GM23338 (cell line): ENCODE results near the gene PSMB5.

Experiments used
- CREB1 ChIP-seq: fragments of 250-450 bp; sonication (Bioruptor Pico); IDR thresholded peaks from 2 replicates; pipeline ENCODE4 v1.5.0; 2020; ENCODE audit warnings: low read depth, mild to moderate bottlenecking, moderate library complexity
- ETS1 ChIP-seq: IDR thresholded peaks from 2 replicates; pipeline ENCODE4 v1.6.1; 2016; ENCODE audit warnings: antibody characterized with exemption
- EZH2 ChIP-seq: fragments of 200-600 bp; sonication (generic); IDR thresholded peaks from one replicate; pipeline ENCODE4 v1.8.0; 2017; ENCODE audit warnings: antibody characterized with exemption, mild to moderate bottlenecking, low read depth; ENCODE audit not compliant: unreplicated experiment
- EZH2phosphoT487 ChIP-seq: fragments of 200-600 bp; sonication (generic); IDR thresholded peaks from one replicate; pipeline ENCODE4 v1.8.1; 2018; ENCODE audit warnings: antibody characterized with exemption; ENCODE audit not compliant: unreplicated experiment
- JUNB ChIP-seq: IDR thresholded peaks from one replicate; pipeline ENCODE4 v1.6.1; 2016; ENCODE audit warnings: antibody characterized with exemption; ENCODE audit not compliant: unreplicated experiment
- NANOG ChIP-seq: IDR thresholded peaks from 2 replicates; pipeline ENCODE4 v1.6.1; 2016; ENCODE audit warnings: antibody characterized with exemption, borderline replicate concordance
- POLR2AphosphoS5 ChIP-seq: IDR thresholded peaks from 2 replicates; pipeline ENCODE4 v1.6.1; 2016; ENCODE audit warnings: antibody characterized with exemption, low read depth
- STAT1 ChIP-seq: IDR thresholded peaks from one replicate; pipeline ENCODE4 v1.6.1; 2016; ENCODE audit warnings: antibody characterized with exemption; ENCODE audit not compliant: unreplicated experiment
- ZNF114 ChIP-seq: fragments of 250-450 bp; sonication (Bioruptor Pico); IDR thresholded peaks from 2 replicates; pipeline ENCODE4 v1.5.0; 2020; ENCODE audit warnings: mild to moderate bottlenecking, moderate library complexity
- ZNF331 ChIP-seq: fragments of 250-450 bp; sonication (Bioruptor Pico); IDR thresholded peaks from 2 replicates; pipeline ENCODE4 v1.5.0; 2020; ENCODE audit warnings: low read depth, mild to moderate bottlenecking, moderate library complexity
- TF ChIP-seq, protein P1 (sequence below), 2 experiments: fragments of 200-600 bp in 1 of 2; sonication (generic) in 1 of 2; conservative IDR thresholded peaks; 2 replicates each; pipeline versions ENCODE4 v1.5.1 to v1.6.1; 2016 to 2017; ENCODE audit warnings: antibody characterized with exemption in 2 of 2, low read depth in 2 of 2, mild to moderate bottlenecking in 2 of 2, moderate library complexity in 1 of 2
- TF ChIP-seq, protein P2 (sequence below): IDR thresholded peaks from one replicate; pipeline ENCODE4 v1.6.1; 2018; ENCODE audit warnings: antibody characterized with exemption; ENCODE audit not compliant: unreplicated experiment

GRCh38 chr14:22978487-22978837, 56.2 kb downstream of the PSMB5 start:
- TF ChIP-seq POLR2AphosphoS5 (no peak), EZH2phosphoT487 (no peak), EZH2 (no peak), STAT1 (no peak), CREB1 (no peak), ZNF331 (CRISPR knock-in tag) (no peak), JUNB (no peak), NANOG (no peak), ETS1 (no peak), ZNF114 (CRISPR knock-in tag) (no peak)
- TF ChIP-seq, protein P1, sequence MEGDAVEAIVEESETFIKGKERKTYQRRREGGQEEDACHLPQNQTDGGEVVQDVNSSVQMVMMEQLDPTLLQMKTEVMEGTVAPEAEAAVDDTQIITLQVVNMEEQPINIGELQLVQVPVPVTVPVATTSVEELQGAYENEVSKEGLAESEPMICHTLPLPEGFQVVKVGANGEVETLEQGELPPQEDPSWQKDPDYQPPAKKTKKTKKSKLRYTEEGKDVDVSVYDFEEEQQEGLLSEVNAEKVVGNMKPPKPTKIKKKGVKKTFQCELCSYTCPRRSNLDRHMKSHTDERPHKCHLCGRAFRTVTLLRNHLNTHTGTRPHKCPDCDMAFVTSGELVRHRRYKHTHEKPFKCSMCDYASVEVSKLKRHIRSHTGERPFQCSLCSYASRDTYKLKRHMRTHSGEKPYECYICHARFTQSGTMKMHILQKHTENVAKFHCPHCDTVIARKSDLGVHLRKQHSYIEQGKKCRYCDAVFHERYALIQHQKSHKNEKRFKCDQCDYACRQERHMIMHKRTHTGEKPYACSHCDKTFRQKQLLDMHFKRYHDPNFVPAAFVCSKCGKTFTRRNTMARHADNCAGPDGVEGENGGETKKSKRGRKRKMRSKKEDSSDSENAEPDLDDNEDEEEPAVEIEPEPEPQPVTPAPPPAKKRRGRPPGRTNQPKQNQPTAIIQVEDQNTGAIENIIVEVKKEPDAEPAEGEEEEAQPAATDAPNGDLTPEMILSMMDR (conservative IDR thresholded peaks at IDR 0.05; ENCODE audit: low read depth in 2 of 2) = no peak
- TF ChIP-seq, protein P2, sequence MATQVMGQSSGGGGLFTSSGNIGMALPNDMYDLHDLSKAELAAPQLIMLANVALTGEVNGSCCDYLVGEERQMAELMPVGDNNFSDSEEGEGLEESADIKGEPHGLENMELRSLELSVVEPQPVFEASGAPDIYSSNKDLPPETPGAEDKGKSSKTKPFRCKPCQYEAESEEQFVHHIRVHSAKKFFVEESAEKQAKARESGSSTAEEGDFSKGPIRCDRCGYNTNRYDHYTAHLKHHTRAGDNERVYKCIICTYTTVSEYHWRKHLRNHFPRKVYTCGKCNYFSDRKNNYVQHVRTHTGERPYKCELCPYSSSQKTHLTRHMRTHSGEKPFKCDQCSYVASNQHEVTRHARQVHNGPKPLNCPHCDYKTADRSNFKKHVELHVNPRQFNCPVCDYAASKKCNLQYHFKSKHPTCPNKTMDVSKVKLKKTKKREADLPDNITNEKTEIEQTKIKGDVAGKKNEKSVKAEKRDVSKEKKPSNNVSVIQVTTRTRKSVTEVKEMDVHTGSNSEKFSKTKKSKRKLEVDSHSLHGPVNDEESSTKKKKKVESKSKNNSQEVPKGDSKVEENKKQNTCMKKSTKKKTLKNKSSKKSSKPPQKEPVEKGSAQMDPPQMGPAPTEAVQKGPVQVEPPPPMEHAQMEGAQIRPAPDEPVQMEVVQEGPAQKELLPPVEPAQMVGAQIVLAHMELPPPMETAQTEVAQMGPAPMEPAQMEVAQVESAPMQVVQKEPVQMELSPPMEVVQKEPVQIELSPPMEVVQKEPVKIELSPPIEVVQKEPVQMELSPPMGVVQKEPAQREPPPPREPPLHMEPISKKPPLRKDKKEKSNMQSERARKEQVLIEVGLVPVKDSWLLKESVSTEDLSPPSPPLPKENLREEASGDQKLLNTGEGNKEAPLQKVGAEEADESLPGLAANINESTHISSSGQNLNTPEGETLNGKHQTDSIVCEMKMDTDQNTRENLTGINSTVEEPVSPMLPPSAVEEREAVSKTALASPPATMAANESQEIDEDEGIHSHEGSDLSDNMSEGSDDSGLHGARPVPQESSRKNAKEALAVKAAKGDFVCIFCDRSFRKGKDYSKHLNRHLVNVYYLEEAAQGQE = no peak
